NT2/D1 (cell line): ENCODE measurements around the gene MAGI1.

ENCODE experiments used
- SUZ12 ChIP-seq: IDR thresholded peaks from 2 replicates; pipeline ENCODE4 v1.6.1; 2011; ENCODE audit not compliant: insufficient read length, insufficient read depth; ENCODE audit errors: extremely low read depth
- ZNF274 ChIP-seq: IDR thresholded peaks from 2 replicates; pipeline ENCODE4 v1.6.1; 2011; ENCODE audit warnings: mild to moderate bottlenecking, low read depth, low read length

DNA sequence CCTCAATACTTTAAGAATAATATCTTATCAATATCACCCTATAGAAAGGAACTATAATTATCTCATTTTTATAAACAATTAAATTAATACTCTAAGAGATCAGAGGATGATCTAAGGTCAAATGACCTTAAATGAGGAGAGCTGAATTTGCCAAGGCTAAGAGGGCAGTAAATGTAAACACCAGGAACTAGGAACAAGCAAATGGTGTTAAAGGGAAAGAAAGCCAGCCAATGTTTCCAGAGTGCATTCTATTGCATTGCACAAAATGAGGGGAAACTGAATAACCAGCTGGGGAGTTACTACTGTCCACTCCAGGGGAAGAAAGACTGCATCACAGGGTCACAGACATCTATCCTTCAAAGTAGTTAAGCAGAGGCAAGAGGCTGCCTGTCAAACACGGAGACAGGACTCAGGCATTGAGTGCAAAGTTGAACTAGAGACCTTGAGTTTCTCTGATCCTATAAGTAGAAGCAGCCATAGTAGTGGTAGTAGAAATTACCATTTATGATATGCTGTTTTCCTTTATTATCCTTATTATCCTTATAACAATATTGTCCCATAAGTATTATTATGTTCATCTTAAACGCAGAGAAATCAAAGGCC is 466.4 kb downstream of the MAGI1 start:
- no peak for TF ChIP-seq ZNF274
- no peak for TF ChIP-seq SUZ12
